Measurements from ENCODE around the gene GPC3.

DNA sequence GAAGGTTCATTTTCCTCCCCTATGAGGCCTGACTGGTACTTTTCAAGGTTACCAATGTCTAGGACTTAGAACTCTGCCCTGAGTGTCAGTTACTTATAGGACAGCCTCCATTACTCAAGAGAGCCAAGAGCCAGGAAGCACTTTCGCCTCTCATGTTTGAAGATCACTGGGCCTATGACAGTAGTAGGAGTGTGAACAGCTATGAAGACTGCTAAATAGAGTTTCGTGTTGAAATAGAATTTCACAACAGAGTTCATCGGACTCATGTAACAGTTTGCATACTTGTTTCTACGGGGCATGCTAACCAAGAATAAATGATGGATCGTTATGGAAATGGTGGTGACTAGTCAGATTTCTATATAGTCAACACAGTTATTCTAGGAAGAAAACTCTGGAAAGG, 472.3 kb downstream of the GPC3 start:
- TF ChIP-seq YY1 (IDR thresholded peaks at IDR 0.05; ENCODE audit: insufficient read depth, insufficient read length) (no peak), ZNF274 (IDR thresholded peaks at IDR 0.05; ENCODE audit: low read depth, low read length) (no peak)
